NT2/D1 (cell line): ENCODE data around the gene SRSF12.

Experiments
- SUZ12 ChIP-seq: IDR thresholded peaks from 2 replicates; pipeline ENCODE4 v1.6.1; 2011; ENCODE audit not compliant: insufficient read length, insufficient read depth; ENCODE audit errors: extremely low read depth
- YY1 ChIP-seq: IDR thresholded peaks from 2 replicates; pipeline ENCODE4 v1.6.1; 2011; ENCODE audit not compliant: insufficient read length, insufficient read depth

- TF ChIP-seq SUZ12 (no peak), YY1 (no peak)
Observed at GRCh38 chr6:89059227-89059626, 58.6 kb downstream of the SRSF12 start.
